Pancreas (tissue), 10 donors: ENCODE data around the gene ANTXR1. TPM values are rescaled to one million over a fixed set of nuclear protein-coding genes. Genes with fewer than 3 reads are reported as not detected.

Source experiments
- ATAC-seq, 4 donors: fragments of 200-7000 bp; cut with Tn5 transposase; one replicate each; pipeline versions ENCODE4 v1.8.0 to v1.9.1; 2020; ENCODE audit warnings: mild to moderate bottlenecking in 4 of 4, moderate library complexity in 4 of 4
- DNase-seq, 6 donors: peaks; one replicate each; pipeline ENCODE4 v3.0.0-alpha.2; 2020
- FAIRE-seq: peaks from 2 replicates; lab custom pipeline; 2012; peaks lifted over from hg19 to GRCh38; lab: Jason Lieb, UNC
- H3K27ac ChIP-seq, 4 donors: fragments of 200-600 bp; sonication (generic); 1 replicate in 3 of 4; 2 replicates in 1 of 4; pipeline versions ENCODE4 v1.5.0 to v1.8.0; 2020
- H3K27me3 ChIP-seq, 4 donors: fragments of 200-600 bp; one replicate each; pipeline ENCODE4 v1.8.0; 2021
- H3K36me3 ChIP-seq, 3 donors: fragments of 200-600 bp; sonication (generic) in 1 of 3; one replicate each; pipeline versions ENCODE4 v1.5.0 to v1.8.0; 2020 to 2021
- H3K4me1 ChIP-seq, 3 donors: fragments of 200-600 bp; one replicate each; pipeline ENCODE4 v1.8.0; 2021
- H3K4me3 ChIP-seq, 4 donors: fragments of 200-600 bp; sonication (generic) in 2 of 4; one replicate each; pipeline versions ENCODE4 v1.5.0 to v1.8.0; 2020 to 2021
- H3K9me3 ChIP-seq, 4 donors: fragments of 200-600 bp; one replicate each; pipeline ENCODE4 v1.8.0; 2021
- WGBS, 2 donors: extraction: QIAGEN DNeasy Blood & Tissue Kit; methylation state at CpG; one replicate each; pipeline ENCODE4 v1.1.7; 2013; 5-methylcytosine and 5-hydroxymethylcytosine counted together
- intact Hi-C, 3 donors: fragments of 100-400 bp; cut with DNase I; formaldehyde crosslinking; loops; one replicate each; pipeline versions ENCODE4 v1.11.1 to v1.14.2; 2022
- polyA plus RNA-seq, 2 donors: library from polyadenylated mRNA; stranded (reverse); fragments of 200-250 nt; gene quantifications; one replicate each; pipeline ENCODE4 v1.2.3, GENCODE V29; 2013
- total RNA-seq, 6 donors: library from RNA; stranded (reverse); fragmentation: NEBNext Ultra II Directional in 4 of 6; extraction: Animal tissue kit (Norgen Biotek cat#: 25700) in 4 of 6; gene quantifications; one replicate each; pipeline versions ENCODE4 v1.2.1 to v1.2.4, GENCODE V29; 2021 to 2023
- TF ChIP-seq, protein P1 (sequence below), 4 donors: fragments of 200-600 bp; sonication (generic) in 3 of 4; IDR thresholded peaks; one replicate each; pipeline versions ENCODE4 v1.5.0 to v1.8.0; 2021; ENCODE audit warnings: antibody characterized with exemption in 4 of 4
- donor health status: healthy with polysubstance abuse.
- donor health status: DM: no; HTN: no; CAD: no; lungs with moderate emphysema.
- donor health status: DM: no; HTN: no; CAD: no.
- donor health status: control.
- donor health status: control.
- donor health status: Bipolar disorder and iron deficiency.
- donor health status: DM: yes; HTN: yes; CAD: no.
- donor health status: DM: no; HTN: no; CAD: no.
- donor health status: DM: no; HTN: no; CAD: no.
- donor health status: DM: yes; HTN: yes; CAD: no.

Gene ANTXR1
- total and polyA plus RNA-seq, 8 donors, result 1.7 to 23.4 (median 2.5) TPM

DNA sequence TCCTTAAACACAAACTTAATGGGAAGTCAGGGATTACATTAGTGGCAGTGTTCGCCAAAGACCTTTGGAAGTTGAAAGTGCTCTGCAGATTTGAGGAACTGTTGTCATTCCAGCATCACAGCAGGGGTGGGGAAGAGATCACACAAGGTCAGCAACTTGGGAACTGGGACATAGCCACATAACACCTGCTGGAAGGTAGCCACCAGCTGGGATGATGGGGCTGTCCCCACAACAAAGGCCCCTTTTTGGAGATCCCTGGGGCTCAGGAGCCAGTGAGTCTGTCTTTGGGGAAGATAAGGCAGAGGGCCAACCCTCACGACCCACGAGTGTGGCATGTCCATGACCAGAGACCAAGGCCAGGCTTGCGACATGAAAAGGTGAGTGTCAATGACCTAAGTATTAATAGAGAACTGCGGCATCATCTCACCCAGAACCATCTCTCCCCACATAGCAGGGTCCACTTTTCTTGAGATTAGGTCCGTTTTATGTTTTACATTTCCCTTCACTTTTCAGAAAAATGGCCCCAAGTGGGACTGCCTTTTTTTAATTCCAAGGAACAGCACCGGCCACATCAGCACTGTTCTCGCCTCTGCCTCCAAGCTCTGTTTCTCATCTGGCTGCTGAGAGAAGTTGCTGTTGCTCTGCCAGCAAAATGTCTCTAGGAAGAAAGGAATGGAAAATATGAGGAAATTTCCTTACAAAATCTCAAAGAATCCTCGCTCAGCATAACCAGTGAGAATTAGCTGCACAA is 267.1 kb downstream of the ANTXR1 start:
- TF ChIP-seq, protein P1, sequence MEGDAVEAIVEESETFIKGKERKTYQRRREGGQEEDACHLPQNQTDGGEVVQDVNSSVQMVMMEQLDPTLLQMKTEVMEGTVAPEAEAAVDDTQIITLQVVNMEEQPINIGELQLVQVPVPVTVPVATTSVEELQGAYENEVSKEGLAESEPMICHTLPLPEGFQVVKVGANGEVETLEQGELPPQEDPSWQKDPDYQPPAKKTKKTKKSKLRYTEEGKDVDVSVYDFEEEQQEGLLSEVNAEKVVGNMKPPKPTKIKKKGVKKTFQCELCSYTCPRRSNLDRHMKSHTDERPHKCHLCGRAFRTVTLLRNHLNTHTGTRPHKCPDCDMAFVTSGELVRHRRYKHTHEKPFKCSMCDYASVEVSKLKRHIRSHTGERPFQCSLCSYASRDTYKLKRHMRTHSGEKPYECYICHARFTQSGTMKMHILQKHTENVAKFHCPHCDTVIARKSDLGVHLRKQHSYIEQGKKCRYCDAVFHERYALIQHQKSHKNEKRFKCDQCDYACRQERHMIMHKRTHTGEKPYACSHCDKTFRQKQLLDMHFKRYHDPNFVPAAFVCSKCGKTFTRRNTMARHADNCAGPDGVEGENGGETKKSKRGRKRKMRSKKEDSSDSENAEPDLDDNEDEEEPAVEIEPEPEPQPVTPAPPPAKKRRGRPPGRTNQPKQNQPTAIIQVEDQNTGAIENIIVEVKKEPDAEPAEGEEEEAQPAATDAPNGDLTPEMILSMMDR (IDR thresholded peaks at IDR 0.05), result no peak
- FAIRE-seq (no peak), DNase-seq (no peak), ATAC-seq (no peak)
- no peaks in the 10 kb centered on the region for H3K27me3 ChIP-seq
- no peak overlapping the region for H3K27ac ChIP-seq
- no peaks in the 10 kb centered on the region for H3K9me3 ChIP-seq
- H3K36me3 ChIP-seq, result no peaks in the 10 kb centered on the region
- no peaks in the 10 kb centered on the region for H3K4me1 ChIP-seq
- intact Hi-C loops, result no loop called here
- WGBS, 2 donors, result 64 to 65% methylated on average over 9 of the region's 9 CpGs
- no peak overlapping the region for H3K4me3 ChIP-seq

DNA sequence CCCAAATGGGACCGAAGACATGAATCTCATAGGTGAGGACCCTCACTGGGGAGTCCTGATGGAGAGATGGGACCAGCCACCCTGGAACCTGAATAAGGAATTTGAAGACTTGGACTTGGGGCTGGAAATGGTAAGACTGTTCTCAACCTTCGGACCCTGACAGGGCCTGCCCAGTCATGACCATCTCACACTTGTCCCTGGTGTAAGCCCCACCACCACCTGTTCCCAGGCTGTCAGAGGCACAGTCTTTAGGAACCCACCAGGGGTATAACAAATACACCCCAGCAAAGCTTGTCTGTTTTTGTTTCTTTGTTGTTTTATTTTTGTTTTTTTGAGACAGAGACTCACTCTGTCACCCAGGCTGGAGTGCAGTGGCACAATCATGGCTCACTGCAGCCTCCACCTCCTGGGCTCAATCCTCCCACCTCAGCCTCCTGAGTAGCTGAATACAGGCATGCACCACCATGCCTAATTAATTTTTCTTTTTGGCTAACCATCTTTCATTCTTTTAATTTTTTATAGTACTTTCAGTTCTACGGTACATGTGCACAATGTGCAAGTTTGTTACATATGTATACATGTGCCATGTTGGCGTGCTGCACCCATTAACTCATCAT is 267.9 kb downstream of the ANTXR1 start:
- 88 to 94% methylated on average over 4 of the region's 4 CpGs for WGBS, 2 donors
- intact Hi-C loops, result no loop called here
- Histone ChIP-seq H3K27ac (no peak overlapping the region), H3K27me3 (no peaks in the 10 kb centered on the region), H3K36me3 (no peaks in the 10 kb centered on the region), H3K9me3 (no peaks in the 10 kb centered on the region), H3K4me1 (no peaks in the 10 kb centered on the region), H3K4me3 (no peak overlapping the region)
- no peak for FAIRE-seq
- no peak for ATAC-seq
- no peak for DNase-seq
- TF ChIP-seq, protein P1 (IDR thresholded peaks at IDR 0.05), result no peak

DNA sequence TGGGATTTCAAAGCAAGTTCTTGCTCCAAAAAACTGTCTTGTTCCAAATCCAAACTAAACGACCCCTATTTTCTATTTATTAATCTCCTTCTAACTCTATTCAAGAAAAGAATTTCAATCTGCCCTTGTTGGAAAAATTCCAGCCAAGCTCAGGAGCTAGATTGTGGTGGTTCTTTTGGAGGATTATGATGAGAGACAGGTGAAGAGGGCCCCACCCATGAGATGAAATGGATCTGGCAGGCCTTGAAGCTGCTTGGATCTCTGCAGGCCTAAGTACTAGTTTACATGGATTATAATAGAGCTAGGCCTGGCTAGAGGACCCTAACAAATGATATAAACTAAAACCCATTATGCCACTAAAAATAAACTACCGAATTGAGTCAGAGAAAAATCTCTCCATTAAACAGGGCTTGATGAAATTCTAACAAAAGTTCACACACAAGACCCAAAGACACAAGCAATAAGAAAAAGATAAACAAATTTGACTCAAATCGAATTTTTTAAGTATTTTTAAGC is 272.5 kb downstream of the ANTXR1 start:
- DNase-seq, result no peak
- no peaks in the 10 kb centered on the region for H3K27me3 ChIP-seq
- TF ChIP-seq, protein P1 (IDR thresholded peaks at IDR 0.05), result no peak
- ATAC-seq, result no peak
- no peaks in the 10 kb centered on the region for H3K4me1 ChIP-seq
- WGBS, 2 donors, result 51 to 54% methylated on average over 3 of the region's 3 CpGs
- intact Hi-C loops, result no loop called here
- no peaks in the 10 kb centered on the region for H3K9me3 ChIP-seq
- H3K27ac ChIP-seq, result no peak overlapping the region
- no peak overlapping the region for H3K4me3 ChIP-seq
- FAIRE-seq, result no peak
- H3K36me3 ChIP-seq, result no peaks in the 10 kb centered on the region

DNA sequence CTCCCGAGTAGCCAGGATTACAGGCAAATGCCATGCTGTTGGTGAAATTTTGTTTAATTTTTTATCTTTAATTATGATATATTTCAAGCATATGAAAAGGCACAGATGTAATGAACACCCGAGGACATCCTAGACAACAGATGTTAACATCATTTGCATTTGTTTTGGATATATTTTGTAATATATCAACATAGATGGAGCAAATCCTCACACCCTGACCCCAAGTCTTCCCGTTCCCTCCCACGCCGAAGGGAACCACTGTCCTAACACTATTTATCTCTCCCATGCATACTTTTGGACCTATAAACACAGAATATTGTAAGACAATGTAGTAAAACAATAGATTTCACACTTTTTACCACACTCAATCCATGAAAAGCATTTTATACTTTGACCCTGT is 274.6 kb downstream of the ANTXR1 start:
- H3K4me3 ChIP-seq, result no peak overlapping the region
- TF ChIP-seq, protein P1 (IDR thresholded peaks at IDR 0.05), result no peak
- no peaks in the 10 kb centered on the region for H3K27me3 ChIP-seq
- FAIRE-seq, result no peak
- no peaks in the 10 kb centered on the region for H3K9me3 ChIP-seq
- intact Hi-C loops, result no loop called here
- peaks cover 0 to 13% (median 0%) of the 10 kb centered on the region in 3 donors for H3K4me1 ChIP-seq
- no peaks in the 10 kb centered on the region for H3K36me3 ChIP-seq
- H3K27ac ChIP-seq, result no peak overlapping the region
- DNase-seq, result no peak
- no peak for ATAC-seq
- 84 to 89% methylated on average over 5 of the region's 5 CpGs for WGBS, 2 donors

DNA sequence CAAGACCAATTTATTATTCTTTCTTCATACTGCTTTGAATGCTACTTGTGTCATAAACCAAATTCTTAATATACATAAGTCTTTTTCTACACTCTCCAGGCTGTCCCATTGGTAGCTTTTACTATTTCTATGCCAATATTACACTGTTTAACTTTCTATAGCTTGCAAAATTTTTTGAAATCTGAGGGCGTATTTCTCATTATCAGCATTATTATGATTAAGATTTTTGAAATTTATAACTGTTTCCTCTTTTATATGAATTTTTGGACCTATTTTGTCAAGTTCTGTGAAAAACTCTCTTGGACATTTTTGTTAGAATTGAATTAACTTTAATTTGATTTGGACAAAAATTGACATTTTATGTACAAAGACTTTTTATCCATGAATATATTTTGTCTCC is 275.4 kb downstream of the ANTXR1 start:
- peaks cover 0 to 13% (median 0%) of the 10 kb centered on the region in 3 donors for H3K4me1 ChIP-seq
- H3K27me3 ChIP-seq, result no peaks in the 10 kb centered on the region
- TF ChIP-seq, protein P1 (IDR thresholded peaks at IDR 0.05), result no peak
- DNase-seq, result no peak
- no peaks in the 10 kb centered on the region for H3K9me3 ChIP-seq
- H3K27ac ChIP-seq, result no peak overlapping the region
- no peak overlapping the region for H3K4me3 ChIP-seq
- ATAC-seq, result no peak
- WGBS, 2 donors, result 78 to 85% methylated on average over 1 of the region's 1 CpG
- no peak for FAIRE-seq
- intact Hi-C loops, result no loop called here
- no peaks in the 10 kb centered on the region for H3K36me3 ChIP-seq
